ENCODE data around the gene KRTAP22-2. TPM values are rescaled to one million over a fixed set of nuclear protein-coding genes. Genes with fewer than 3 reads are reported as not detected.

KRTAP22-2 gene
- total RNA-seq, 1 experiment from 2014 or later, result not detected

GRCh38 chr21:30592140-30592539, 1.9 kb upstream of the KRTAP22-2 start, which contains the start of gene KRTAP6-3:
Gene KRTAP6-3, plus strand, starts transcription at chr21:30592440. Its CDS starts 6 bp downstream, at chr21:30592446.
- BruUV-seq (replicated peaks), result no TSS peak
- intact Hi-C loops (cut with micrococcal nuclease; ENCODE audit: unreplicated experiment), result no loop called here
- TF ChIP-seq, protein P1, sequence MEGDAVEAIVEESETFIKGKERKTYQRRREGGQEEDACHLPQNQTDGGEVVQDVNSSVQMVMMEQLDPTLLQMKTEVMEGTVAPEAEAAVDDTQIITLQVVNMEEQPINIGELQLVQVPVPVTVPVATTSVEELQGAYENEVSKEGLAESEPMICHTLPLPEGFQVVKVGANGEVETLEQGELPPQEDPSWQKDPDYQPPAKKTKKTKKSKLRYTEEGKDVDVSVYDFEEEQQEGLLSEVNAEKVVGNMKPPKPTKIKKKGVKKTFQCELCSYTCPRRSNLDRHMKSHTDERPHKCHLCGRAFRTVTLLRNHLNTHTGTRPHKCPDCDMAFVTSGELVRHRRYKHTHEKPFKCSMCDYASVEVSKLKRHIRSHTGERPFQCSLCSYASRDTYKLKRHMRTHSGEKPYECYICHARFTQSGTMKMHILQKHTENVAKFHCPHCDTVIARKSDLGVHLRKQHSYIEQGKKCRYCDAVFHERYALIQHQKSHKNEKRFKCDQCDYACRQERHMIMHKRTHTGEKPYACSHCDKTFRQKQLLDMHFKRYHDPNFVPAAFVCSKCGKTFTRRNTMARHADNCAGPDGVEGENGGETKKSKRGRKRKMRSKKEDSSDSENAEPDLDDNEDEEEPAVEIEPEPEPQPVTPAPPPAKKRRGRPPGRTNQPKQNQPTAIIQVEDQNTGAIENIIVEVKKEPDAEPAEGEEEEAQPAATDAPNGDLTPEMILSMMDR (IDR thresholded peaks at IDR 0.05; ENCODE audit: unreplicated experiment), result no peak
- Mint-ChIP-seq H3K4me1 (ENCODE audit: low read depth, unreplicated experiment) (no peaks in the 10 kb centered on the region), H3K27me3 (ENCODE audit: unreplicated experiment) (no peaks in the 10 kb centered on the region), H3K27ac (ENCODE audit: unreplicated experiment) (no peak within 1 kb of the TSS), H3K4me3 (ENCODE audit: low read depth, unreplicated experiment) (no peak within 1 kb of the TSS), H3K9me3 (ENCODE audit: low read depth, unreplicated experiment) (peaks cover 4% of the 10 kb centered on the region), H3K36me3 (ENCODE audit: insufficient read depth, unreplicated experiment) (no peaks in the 10 kb centered on the region)
- DNase-seq, result no peak
- CTCF ChIA-PET, result no interaction called here

- BruUV-seq (replicated peaks), result no TSS peak
- H3K4me3 Mint-ChIP-seq (ENCODE audit: low read depth, unreplicated experiment), result no peak overlapping the region
- H3K9me3 Mint-ChIP-seq (ENCODE audit: low read depth, unreplicated experiment), result peaks cover 4% of the 10 kb centered on the region
- H3K36me3 Mint-ChIP-seq (ENCODE audit: insufficient read depth, unreplicated experiment), result no peaks in the 10 kb centered on the region
- no peaks in the 10 kb centered on the region for H3K27me3 Mint-ChIP-seq (ENCODE audit: unreplicated experiment)
- H3K4me1 Mint-ChIP-seq (ENCODE audit: low read depth, unreplicated experiment), result no peaks in the 10 kb centered on the region
- no peak for DNase-seq
- no peak overlapping the region for H3K27ac Mint-ChIP-seq (ENCODE audit: unreplicated experiment)
- TF ChIP-seq, protein P1 (IDR thresholded peaks at IDR 0.05; ENCODE audit: unreplicated experiment), result no peak
- CTCF ChIA-PET, result no interaction called here
- intact Hi-C loops (cut with micrococcal nuclease; ENCODE audit: unreplicated experiment), result no loop called here
These were observed 7.3 kb downstream of the KRTAP22-2 start for GRCh38 chr21:30582870-30583269.

DNA sequence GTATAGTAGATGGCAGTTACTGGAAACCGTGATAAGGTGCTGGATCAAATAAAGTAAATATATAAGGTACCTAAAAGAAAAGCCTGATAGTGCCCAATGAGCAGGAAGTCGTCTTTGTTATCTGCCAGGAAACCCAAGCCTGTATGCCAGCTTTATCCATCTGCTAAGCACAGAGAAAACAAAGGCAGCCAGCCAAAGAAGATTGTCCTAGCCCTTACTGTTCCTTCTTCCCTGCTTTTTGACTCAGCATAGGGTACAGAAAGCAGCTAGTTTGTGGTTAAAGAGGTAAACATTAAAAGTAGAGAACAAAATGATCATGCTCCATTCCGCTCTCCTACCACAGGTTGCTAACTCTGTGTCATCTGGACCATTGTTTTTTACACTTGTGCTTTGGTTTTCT, 10.1 kb downstream of the KRTAP22-2 start:
- no TSS peak for BruUV-seq (replicated peaks)
- CTCF ChIA-PET, result no interaction called here
- H3K9me3 Mint-ChIP-seq (ENCODE audit: low read depth, unreplicated experiment), result peaks cover 4% of the 10 kb centered on the region
- no peaks in the 10 kb centered on the region for H3K27me3 Mint-ChIP-seq (ENCODE audit: unreplicated experiment)
- no peaks in the 10 kb centered on the region for H3K4me1 Mint-ChIP-seq (ENCODE audit: low read depth, unreplicated experiment)
- TF ChIP-seq, protein P1 (IDR thresholded peaks at IDR 0.05; ENCODE audit: unreplicated experiment), result no peak
- intact Hi-C loops (cut with micrococcal nuclease; ENCODE audit: unreplicated experiment), result no loop called here
- H3K27ac Mint-ChIP-seq (ENCODE audit: unreplicated experiment), result no peak overlapping the region
- no peak for DNase-seq
- no peaks in the 10 kb centered on the region for H3K36me3 Mint-ChIP-seq (ENCODE audit: insufficient read depth, unreplicated experiment)
- H3K4me3 Mint-ChIP-seq (ENCODE audit: low read depth, unreplicated experiment), result no peak overlapping the region

DNA sequence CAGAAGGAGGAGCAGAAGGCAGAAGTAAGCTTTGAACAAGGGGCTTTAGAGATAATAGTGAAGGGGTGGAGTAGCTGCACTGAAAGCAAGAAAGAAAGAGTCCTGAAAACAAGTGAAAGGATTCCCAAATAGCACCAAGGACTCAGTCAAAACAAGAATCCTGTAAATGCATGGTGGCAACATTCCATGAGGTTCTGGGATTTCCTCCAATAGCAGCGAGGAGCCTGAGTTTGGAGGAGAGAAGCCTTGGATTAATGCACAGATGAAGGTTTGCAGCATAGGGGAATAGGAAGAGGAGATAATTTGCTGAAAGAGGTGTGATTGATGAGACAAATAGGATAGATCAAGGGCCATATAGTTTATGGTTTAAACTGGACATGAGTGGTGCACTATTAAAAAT, 10.9 kb downstream of the KRTAP22-2 start:
- no peaks in the 10 kb centered on the region for H3K9me3 Mint-ChIP-seq (ENCODE audit: low read depth, unreplicated experiment)
- no TSS peak for BruUV-seq (replicated peaks)
- no peak overlapping the region for H3K4me3 Mint-ChIP-seq (ENCODE audit: low read depth, unreplicated experiment)
- CTCF ChIA-PET, result no interaction called here
- no peaks in the 10 kb centered on the region for H3K36me3 Mint-ChIP-seq (ENCODE audit: insufficient read depth, unreplicated experiment)
- TF ChIP-seq, protein P1 (IDR thresholded peaks at IDR 0.05; ENCODE audit: unreplicated experiment), result no peak
- H3K27me3 Mint-ChIP-seq (ENCODE audit: unreplicated experiment), result no peaks in the 10 kb centered on the region
- intact Hi-C loops (cut with micrococcal nuclease; ENCODE audit: unreplicated experiment), result no loop called here
- H3K4me1 Mint-ChIP-seq (ENCODE audit: low read depth, unreplicated experiment), result no peaks in the 10 kb centered on the region
- no peak overlapping the region for H3K27ac Mint-ChIP-seq (ENCODE audit: unreplicated experiment)
- no peak for DNase-seq

Data from Calu3 (cell line).